Endothelial cell of umbilical vein (primary cell): Measurements from ENCODE around the gene ATG14. TPM values are rescaled to one million over a fixed set of nuclear protein-coding genes. Genes with fewer than 3 reads are reported as not detected.

ENCODE experiments used
- BruUV-seq: library from RNA; stranded (reverse); fragments of 400-500 nt; replicated peaks from 2 replicates; lab custom pipeline; 2021; lab: Mats Ljungman, UMichigan
- CTCF ChIA-PET: fragments of 300-600, 350-600 bp; sonication (Branson Sonifier 250); formaldehyde crosslinking; loops from one replicate; lab custom pipeline; 2021; ENCODE audit warnings: antibody characterized with exemption, inconsistent platforms; lab: Charles Lee
- POLR2A ChIA-PET: fragments of 300-600, 350-600 bp; sonication (Branson Sonifier 250); formaldehyde crosslinking; loops from one replicate; lab custom pipeline; 2021; ENCODE audit warnings: antibody characterized with exemption, inconsistent platforms; lab: Charles Lee
- DNase-seq: peaks from one replicate; pipeline ENCODE4 v3.0.0-alpha.2; 2011; ENCODE audit warnings: low read depth, low spot score
- FAIRE-seq: peaks from 2 replicates; lab custom pipeline; 2011; peaks lifted over from hg19 to GRCh38; lab: Jason Lieb, UNC
- H2AFZ ChIP-seq: 2 replicates; pipeline ENCODE4 v1.6.0; 2012; ENCODE audit warnings: low read depth, low read length, control low read depth, inconsistent platforms
- H3K27ac ChIP-seq: 2 replicates; pipeline ENCODE4 v1.5.1; 2011; ENCODE audit warnings: low read depth, mild to moderate bottlenecking, control low read depth, low read length, moderate library complexity; ENCODE audit not compliant: insufficient read depth
- H3K27me3 ChIP-seq, 2 experiments: 2 replicates each; pipeline versions ENCODE4 v1.6.0 to v1.6.1; 2011; ENCODE audit warnings: low read length in 2 of 2, mixed read lengths in 1 of 2; ENCODE audit not compliant: control insufficient read depth in 2 of 2, insufficient read depth in 2 of 2
- H3K36me3 ChIP-seq, 2 experiments: 2 replicates in 1 of 2; 3 replicates in 1 of 2; pipeline ENCODE4 v1.5.1; 2011; ENCODE audit warnings: low read length in 2 of 2, mild to moderate bottlenecking in 1 of 2, moderate library complexity in 1 of 2; ENCODE audit not compliant: control insufficient read depth in 2 of 2, insufficient read depth in 2 of 2; ENCODE audit errors: extremely low read depth in 1 of 2
- H3K4me1 ChIP-seq: 3 replicates; pipeline ENCODE4 v1.5.1; 2011; ENCODE audit warnings: mild to moderate bottlenecking, low read length; ENCODE audit not compliant: control insufficient read depth, insufficient read depth; ENCODE audit errors: extremely low read depth
- H3K4me2 ChIP-seq: 2 replicates; pipeline ENCODE4 v1.6.1; 2011; ENCODE audit warnings: low read length, control low read depth, mixed read lengths; ENCODE audit not compliant: insufficient read depth
- H3K4me3 ChIP-seq, 3 experiments: fragments of 200-600 bp in 1 of 3; sonication (generic), shearing (Covaris generic) in 1 of 3; replicated peaks in 1 of 3; 2 replicates each; pipeline ENCODE4 v1.5.1; 2011 to 2016; ENCODE audit warnings: control low read depth in 3 of 3, low read length in 3 of 3, mild to moderate bottlenecking in 2 of 3, inconsistent platforms in 1 of 3, low read depth in 1 of 3, moderate library complexity in 1 of 3; ENCODE audit not compliant: insufficient read depth in 1 of 3
- H3K79me2 ChIP-seq: 2 replicates; pipeline ENCODE4 v1.6.0; 2012; ENCODE audit warnings: low read length, inconsistent platforms; ENCODE audit not compliant: control insufficient read depth, insufficient read depth
- H3K9ac ChIP-seq: replicated peaks from 2 replicates; pipeline ENCODE3; 2011; ENCODE audit warnings: low read length, control low read depth; ENCODE audit not compliant: insufficient read depth; ENCODE audit errors: extremely low read depth
- H3K9me1 ChIP-seq: replicated peaks from 3 replicates; pipeline ENCODE4 v1.6.0; 2011; ENCODE audit warnings: mild to moderate bottlenecking, low read length; ENCODE audit not compliant: control insufficient read depth, insufficient read depth; ENCODE audit errors: extremely low read depth
- H3K9me3 ChIP-seq: replicated peaks from 2 replicates; pipeline ENCODE4 v1.5.1; 2012; ENCODE audit warnings: low read length, inconsistent platforms; ENCODE audit not compliant: control insufficient read depth, insufficient read depth
- H4K20me1 ChIP-seq: replicated peaks from 2 replicates; pipeline ENCODE3; 2011; ENCODE audit warnings: mild to moderate bottlenecking, low read length; ENCODE audit not compliant: control insufficient read depth, insufficient read depth; ENCODE audit errors: extremely low read depth
- FOS ChIP-seq: IDR thresholded peaks from 2 replicates; pipeline ENCODE4 v1.6.1; 2011; ENCODE audit warnings: mild to moderate bottlenecking, low read length, moderate library complexity, borderline replicate concordance; ENCODE audit not compliant: insufficient read depth
- GATA2 ChIP-seq: IDR thresholded peaks from 2 replicates; pipeline ENCODE4 v1.7.0; 2011; ENCODE audit warnings: low read depth, mild to moderate bottlenecking, moderate library complexity, mixed read lengths, low read length; ENCODE audit not compliant: insufficient read length, insufficient read depth
- JUN ChIP-seq: IDR thresholded peaks from 2 replicates; pipeline ENCODE4 v1.6.1; 2011; ENCODE audit warnings: borderline replicate concordance, low read depth; ENCODE audit not compliant: insufficient read length, insufficient read depth
- MYC ChIP-seq: IDR thresholded peaks from one replicate; pipeline ENCODE4 v1.6.1; 2011; ENCODE audit warnings: mild to moderate bottlenecking, low read depth, low read length
- POLR2AphosphoS5 ChIP-seq: IDR thresholded peaks from 2 replicates; pipeline ENCODE4 v1.6.1; 2012; ENCODE audit warnings: low read depth, mild to moderate bottlenecking, control low read depth, low read length, moderate library complexity; ENCODE audit not compliant: insufficient read depth
- dilution Hi-C: fragments of 300-500 bp; cut with MboI; formaldehyde crosslinking; loops from one replicate; pipeline ENCODE4 v1.15.0; 2019; ENCODE audit warnings: low sequenced_read_pairs; ENCODE audit not compliant: extremely low pct_ligation_motif_present
- intact Hi-C: fragments of 100-400 bp; cut with micrococcal nuclease; formaldehyde crosslinking; loops from one replicate; pipeline ENCODE4 v1.10.0; 2022
- polyA plus RNA-seq, 4 experiments: library from polyadenylated mRNA; depleted of rRNA in 3 of 4; stranded (reverse) in 3 of 4; unstranded in 1 of 4; fragments of >200 nt; gene quantifications; 2 replicates each; pipeline versions ENCODE4 v1.2.1 to v1.2.3, GENCODE V29; 2011 to 2012; ENCODE audit warnings: missing spikeins in 1 of 4
- total RNA-seq: library from RNA; stranded (reverse); gene quantifications from 2 replicates; pipeline ENCODE4 v1.2.3, GENCODE V29; 2021

The ATG14 gene
- total and polyA plus RNA-seq, 2 donors (not counting 3 experiments of a cell fraction or from before 2014, with no cell fraction given) = 5.9 to 10.0 TPM

DNA sequence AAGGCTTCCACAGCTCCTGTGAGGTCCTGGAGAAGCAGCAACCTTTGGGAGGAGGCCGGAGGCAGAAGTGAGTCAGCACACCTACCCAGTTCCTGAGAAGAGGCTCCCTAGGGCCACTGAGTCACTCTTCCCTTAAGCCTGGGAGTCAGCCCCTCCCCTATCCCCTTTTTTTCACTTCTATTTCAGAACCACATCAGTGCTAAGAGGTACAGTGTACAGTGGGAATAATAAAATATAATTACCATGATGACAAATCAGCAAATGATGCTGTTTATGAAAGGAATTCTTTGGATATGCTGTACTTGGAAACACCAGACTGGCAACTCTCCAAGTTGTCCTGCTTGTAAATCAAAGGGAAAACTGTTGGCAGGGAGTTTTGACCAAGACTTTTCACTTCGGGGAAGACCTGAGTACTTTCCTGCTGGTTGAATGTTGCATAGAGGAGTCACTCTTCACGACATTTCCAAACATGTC is 36.5 kb upstream of the ATG14 start:
- no peaks in the 10 kb centered on the region for H3K79me2 ChIP-seq
- H3K9me1 ChIP-seq = no peaks in the 10 kb centered on the region
- peak overlapping the region; percentile 32 for H3K9ac ChIP-seq
- ChIA-PET CTCF (interaction anchor here (1.0 to 3.4 kb wide), 11 partner anchors 10 to 1026 kb away, joined by 3 to 47 read pairs (median 23); no protein-coding TSS in a partner anchor), POLR2A (no interaction called here)
- dilution Hi-C loops = no loop called here
- H3K27ac ChIP-seq = peak overlapping the region; percentile 76
- BruUV-seq = no TSS peak
- no peaks in the 10 kb centered on the region for H4K20me1 ChIP-seq
- peaks cover 51% of the 10 kb centered on the region for H3K4me1 ChIP-seq
- peak; percentile 82 for TF ChIP-seq JUN
- peak; percentile 67 for TF ChIP-seq POLR2AphosphoS5
- TF ChIP-seq FOS = peak; percentile 100
- no peak for TF ChIP-seq MYC
- no peak overlapping the region for H2AFZ ChIP-seq
- H3K4me3 ChIP-seq = no peak overlapping the region
- peak; percentile 96 for DNase-seq
- FAIRE-seq = peak; percentile 87
- H3K36me3 ChIP-seq = no peaks in the 10 kb centered on the region
- no peaks in the 10 kb centered on the region for H3K27me3 ChIP-seq
- no peaks in the 10 kb centered on the region for H3K9me3 ChIP-seq
- intact Hi-C loops = loop anchor here (1.0 to 10.0 kb wide), 9 partner anchors 67 to 749 kb away; no protein-coding TSS in a partner anchor
- peak overlapping the region; percentile 50 for H3K4me2 ChIP-seq

DNA sequence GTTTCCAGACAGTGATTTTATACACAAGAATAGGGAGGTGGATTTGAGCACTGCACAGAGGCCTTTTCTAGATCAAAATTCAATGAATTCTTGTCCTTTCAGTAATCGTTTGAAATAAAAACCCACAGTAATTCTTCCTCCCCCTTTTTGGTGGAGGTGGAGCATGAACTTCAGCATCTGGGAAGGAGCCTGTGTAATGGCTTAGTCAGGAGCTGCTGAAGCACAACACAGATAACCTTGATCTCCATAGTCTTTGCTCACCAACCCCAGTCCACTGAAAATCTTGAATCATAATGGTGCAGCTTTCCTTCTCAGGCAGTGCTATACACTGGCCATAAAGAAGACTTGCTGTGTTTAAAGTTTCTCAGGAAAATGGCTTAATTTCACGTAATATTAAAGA is 35.2 kb upstream of the ATG14 start:
- H3K4me3 ChIP-seq = no peak overlapping the region
- no peaks in the 10 kb centered on the region for H3K9me3 ChIP-seq
- no peaks in the 10 kb centered on the region for H3K79me2 ChIP-seq
- TF ChIP-seq JUN = no peak
- peak; percentile 38 for TF ChIP-seq FOS
- TF ChIP-seq GATA2 = peak; percentile 64
- no peaks in the 10 kb centered on the region for H3K36me3 ChIP-seq
- DNase-seq (peak; percentile 55), FAIRE-seq (peak; percentile 37)
- peak overlapping the region; percentile 61 for H2AFZ ChIP-seq
- no peaks in the 10 kb centered on the region for H3K27me3 ChIP-seq
- H3K27ac ChIP-seq = peak overlapping the region; percentile 61
- intact Hi-C loops = loop anchor here (2.0 to 10.0 kb wide), 8 partner anchors 188 to 1040 kb away; no protein-coding TSS in a partner anchor
- peaks cover 45% of the 10 kb centered on the region for H3K4me1 ChIP-seq
- no peaks in the 10 kb centered on the region for H4K20me1 ChIP-seq
- ChIA-PET CTCF (interaction anchor here (0.6 to 3.4 kb wide), 97 partner anchors 8 to 1043 kb away, joined by 3 to 51 read pairs (median 6); partner anchors contain the start of gene KTN1), POLR2A (no interaction called here)
- H3K9me1 ChIP-seq = no peaks in the 10 kb centered on the region
- no TSS peak for BruUV-seq
- dilution Hi-C loops = no loop called here
- H3K9ac ChIP-seq = peak overlapping the region; percentile 10
- no peak overlapping the region for H3K4me2 ChIP-seq
